HL-60/S4 treated with phorbol 12-myristate 13-acetate at 8.2 ng/mL for 4 days and 3 days (cell line): ENCODE results near the gene PGP.
"Not testable (repeated sequence)": the region's sequence is repeated elsewhere in the genome, so short reads cannot be mapped to it uniquely, and the experiment has no call there.

ENCODE experiments used
- in situ Hi-C: fragments of 300-500 bp; cut with MboI; formaldehyde crosslinking; loops from 2 replicates; pipeline ENCODE4 v1.15.0; 2022; ENCODE audit warnings: low sequenced_read_pairs

PGP gene, protein sequence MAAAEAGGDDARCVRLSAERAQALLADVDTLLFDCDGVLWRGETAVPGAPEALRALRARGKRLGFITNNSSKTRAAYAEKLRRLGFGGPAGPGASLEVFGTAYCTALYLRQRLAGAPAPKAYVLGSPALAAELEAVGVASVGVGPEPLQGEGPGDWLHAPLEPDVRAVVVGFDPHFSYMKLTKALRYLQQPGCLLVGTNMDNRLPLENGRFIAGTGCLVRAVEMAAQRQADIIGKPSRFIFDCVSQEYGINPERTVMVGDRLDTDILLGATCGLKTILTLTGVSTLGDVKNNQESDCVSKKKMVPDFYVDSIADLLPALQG

DNA sequence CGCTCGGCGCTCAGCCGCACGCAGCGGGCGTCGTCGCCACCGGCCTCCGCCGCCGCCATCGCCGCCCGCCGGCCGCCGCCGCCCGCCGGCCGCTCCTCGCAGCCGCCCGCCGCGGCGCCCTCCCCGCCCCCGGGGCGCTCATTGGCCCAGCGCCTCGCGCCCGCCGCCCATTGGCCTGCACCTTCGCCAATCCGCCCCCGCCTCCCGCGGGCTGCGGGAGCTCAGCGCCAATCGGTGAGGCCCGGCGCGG is at the start of gene PGP:
PGP (minus strand) TSS at position 122 of the 250 bp plus-strand sequence; CDS start at position 59, 63 bp downstream.
- in situ Hi-C loops = no loop called here

DNA sequence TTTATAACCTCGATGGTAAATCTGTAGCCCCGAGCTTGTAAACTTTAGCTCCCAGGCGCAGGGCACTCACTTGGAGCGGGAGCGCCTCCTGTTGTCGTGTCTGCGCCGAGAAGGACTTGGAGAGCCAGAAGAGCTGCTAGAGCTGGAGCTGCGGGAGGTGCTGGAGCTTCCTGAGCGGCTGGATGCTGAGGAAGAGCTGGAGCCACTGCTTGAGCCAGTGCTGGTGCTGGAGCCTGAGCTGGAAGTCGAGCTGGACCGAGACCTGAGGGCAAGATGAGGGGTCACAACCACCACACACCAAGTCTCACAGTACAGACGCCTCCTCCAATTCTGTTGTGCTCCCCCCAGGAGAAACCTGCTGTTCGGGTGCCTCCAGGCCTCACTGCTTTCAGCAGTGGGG is 48.4 kb upstream of the PGP start:
- in situ Hi-C loops = not testable (repeated sequence)

DNA sequence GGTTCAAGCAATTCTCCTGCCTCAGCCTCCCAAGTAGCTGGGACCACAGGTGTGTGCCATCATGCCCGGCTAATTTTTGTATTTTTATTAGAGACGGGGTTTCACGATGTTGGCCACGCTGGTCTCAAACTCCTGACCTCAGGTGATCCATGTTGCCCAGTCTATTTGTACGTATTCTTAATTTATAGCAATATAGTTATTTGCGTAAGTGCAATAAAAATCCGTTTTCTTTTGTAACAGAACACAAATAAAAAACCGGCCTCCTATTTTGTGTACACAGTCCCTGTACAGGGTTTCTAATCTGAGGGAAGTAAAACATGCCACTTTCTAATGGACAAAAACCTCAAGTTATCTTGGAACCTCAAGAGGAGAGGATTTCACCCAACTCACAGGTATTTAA is 45.6 kb upstream of the PGP start:
- in situ Hi-C loops = no loop called here

DNA sequence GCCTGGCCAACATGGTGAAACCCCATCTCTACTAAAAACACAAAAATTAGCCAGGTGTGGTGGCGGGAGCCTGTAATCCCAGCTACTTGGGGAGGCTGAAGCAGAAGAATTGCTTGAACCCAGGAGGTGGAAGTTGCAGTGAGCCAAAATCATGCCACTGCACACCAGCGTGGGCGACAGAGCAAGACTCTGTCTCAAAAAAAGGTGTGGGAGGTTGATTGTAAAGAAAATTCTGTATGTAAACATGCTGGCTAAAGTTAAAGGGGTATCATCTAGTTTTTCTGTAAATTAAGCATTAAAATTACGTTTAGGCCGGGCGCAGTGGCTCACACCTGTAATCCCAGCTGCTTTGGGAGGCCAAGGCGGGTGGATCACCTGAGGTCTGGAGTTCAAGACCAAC is 43.9 kb upstream of the PGP start:
- in situ Hi-C loops = not testable (repeated sequence)

DNA sequence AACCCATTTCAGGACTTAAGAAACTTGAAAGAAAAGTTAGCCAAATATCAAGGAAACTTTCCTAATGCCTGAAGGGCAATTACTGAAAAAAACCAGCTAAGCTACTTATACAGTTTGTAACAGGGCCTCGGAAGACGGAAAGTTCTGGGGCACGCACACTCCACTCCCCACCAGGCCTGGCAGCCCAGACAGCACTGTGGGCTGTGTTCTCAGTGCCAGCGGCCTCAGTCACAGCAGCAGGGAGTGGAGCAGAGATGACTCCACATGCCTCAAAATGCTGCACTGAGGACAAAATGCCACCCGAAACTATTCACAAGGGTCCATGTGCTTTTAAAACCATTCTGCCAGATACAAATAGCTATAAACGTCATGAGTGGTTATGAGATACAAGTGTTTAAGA is 43.1 kb upstream of the PGP start:
- in situ Hi-C loops = no loop called here

DNA sequence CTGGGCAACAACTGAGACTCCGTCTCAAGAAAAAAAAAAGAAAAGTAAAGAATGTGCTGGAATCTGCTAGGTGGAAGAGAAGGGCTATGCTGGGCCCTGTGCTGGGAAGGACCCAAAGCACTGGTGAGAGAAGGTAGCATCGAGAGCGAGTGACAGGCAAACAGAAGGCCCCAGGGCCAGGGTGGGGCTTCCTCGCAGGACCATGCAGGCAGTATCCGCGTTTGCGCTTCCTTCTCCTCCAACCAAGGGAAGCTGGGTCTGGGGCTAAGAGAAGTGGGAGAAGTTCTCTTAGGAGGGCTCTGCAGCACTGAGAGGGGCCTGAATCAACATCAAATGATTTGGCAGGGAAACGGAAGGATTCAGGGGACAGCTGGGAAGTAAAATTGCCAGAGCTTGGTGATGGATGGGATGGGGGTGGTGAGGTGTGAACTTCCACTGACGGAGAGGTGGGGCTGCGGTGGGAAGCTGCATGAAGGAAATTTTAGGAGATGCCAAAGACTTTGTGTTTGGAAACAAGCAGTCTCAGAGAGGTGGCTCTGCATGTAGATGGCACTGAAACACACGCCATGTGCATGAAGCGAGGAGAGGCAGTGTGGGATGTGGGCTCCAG is 42.0 kb upstream of the PGP start:
- in situ Hi-C loops = no loop called here

DNA sequence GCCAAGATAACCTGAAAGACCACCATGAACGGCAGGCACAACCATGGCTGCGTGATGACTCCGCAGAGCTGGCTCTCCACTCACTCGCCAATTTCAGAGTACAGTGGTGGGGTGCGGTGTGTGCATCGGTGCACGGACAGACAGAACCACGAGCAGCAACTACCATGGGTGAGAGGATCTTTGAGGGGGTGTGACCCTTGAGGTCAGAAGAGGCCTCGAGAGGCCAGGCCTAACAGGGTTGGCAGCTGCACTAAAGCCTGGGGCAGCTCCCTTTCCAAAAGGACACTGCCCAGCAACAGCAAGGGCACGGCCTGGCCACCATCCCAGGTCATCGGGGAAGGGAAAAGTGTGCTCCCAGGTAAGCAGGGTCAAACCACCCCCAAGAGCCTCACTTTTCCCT is 38.7 kb upstream of the PGP start:
- in situ Hi-C loops = no loop called here

DNA sequence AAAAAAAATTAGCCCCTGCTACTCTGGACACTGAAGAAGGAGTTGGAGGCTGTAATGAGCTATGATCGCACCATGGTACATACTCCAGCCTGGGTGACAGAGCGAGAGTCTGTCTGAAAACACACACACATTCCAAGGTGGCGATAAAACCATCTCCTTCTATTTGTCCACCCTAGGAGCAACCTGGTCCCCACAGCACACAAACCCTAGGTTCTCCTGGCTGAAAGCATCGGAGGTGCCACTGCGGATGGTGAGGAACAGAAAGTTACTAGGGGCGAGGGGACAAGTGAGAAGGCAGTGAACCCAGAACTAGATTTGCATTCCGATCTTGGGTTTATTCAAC is 38.1 kb upstream of the PGP start:
- in situ Hi-C loops = no loop called here

DNA sequence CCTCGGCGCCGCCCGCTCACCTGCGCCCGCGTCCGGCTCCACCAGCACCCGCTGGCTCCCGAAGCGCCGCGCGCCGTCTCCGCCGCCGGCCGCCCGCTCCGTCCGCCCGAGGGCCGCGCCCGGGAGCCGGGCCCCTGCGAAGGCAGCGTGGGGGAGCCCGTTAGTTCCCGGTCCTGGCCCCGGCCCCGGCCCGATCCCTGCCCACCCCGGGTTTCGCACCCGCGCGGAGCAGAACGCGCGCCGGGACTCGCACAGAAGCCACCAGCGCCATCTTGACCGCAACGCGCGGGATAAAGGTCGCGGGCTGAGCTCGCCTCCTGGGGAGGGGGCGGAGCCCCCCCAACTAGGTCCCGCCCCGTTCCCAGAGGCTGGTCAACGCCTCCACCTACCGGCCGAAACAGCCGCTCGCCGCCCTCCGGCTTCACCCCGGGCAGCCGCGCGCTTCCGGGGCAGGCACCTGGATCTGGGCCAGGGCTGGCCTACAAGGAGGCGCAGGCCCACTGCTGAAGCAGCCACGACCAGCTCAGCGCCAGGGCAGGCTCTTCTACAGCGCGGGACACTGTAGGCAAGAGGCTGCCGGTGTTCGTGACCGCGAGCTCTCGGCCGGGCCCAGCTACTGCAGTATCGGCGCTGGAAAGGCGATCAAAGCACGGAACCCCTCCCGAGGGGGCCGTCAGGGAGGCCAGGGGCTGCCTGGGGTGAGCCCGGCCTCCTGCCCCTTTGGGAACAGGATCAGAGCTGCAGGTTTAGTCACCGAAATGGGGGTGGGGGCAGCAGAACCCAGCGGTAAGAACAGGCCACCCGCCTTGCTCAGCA is 36.9 kb upstream of the PGP start, which contains the start of gene ECI1:
ECI1 (minus strand) TSS at position 292 of the 816 bp plus-strand sequence; CDS start at position 271, 21 bp downstream.
- in situ Hi-C loops = no loop called here

DNA sequence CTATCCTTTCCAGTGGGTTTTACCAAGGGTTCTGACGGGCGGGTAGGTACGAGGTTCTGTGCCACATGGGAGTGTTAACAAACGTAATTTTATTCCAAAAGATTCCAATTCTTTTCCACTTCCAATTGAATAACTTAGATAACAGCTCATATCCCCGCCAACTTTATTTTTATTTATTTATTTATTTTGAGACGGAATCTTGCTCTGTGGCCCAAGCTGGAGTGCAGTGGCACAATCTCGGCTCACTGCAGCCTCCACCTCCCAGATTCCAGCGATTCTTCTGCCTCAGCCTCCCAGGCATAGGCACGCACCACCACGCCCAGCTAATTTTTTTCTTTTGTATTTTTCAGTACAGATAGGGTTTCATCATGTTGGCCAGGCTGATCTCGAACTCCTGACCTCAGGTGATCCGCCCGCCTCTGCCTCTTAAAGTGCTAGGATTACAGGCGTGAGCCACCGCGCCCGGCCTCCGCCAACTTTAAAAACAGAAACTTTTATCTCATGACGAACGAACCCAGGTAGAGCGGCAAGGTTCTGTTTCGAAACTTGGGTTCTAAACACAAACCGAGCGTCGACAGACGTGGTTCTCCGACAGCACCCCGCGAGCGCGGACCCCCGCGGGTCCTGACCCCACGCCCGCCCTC is 36.1 kb upstream of the PGP start:
- in situ Hi-C loops = no loop called here

DNA sequence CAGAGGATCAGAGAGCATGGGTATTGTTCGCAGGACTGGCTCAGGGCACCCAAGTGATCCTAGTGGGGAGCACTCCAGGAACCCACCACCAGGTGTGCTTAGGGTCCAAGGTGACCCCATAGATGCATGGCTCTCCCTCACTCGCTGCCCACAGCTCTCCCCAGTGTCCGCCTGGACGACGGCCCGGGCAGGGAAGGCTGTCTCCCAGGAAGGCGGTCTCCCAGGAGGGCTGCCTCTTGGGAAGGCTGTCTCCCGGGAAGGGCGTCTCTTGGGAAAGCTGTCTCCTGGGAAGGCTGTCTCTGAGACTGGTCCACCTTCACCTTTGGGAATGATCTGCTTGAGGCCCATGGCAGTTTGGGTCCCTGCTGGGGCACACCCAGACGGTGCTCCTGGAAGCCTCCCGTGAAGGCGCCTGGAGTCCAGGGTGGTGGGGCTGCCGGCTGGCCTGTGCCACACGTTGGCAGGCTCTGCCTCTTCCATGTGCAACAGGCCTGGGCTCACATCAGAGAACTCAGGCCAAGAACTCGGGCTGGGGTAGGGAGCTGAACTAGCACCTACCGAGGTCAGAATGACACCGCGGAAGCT is 31.8 kb upstream of the PGP start:
- in situ Hi-C loops = loop anchor here (25.0 kb wide), 1 partner anchor 109 kb away; the partner anchor contains the start of genes PKD1 and RAB26

DNA sequence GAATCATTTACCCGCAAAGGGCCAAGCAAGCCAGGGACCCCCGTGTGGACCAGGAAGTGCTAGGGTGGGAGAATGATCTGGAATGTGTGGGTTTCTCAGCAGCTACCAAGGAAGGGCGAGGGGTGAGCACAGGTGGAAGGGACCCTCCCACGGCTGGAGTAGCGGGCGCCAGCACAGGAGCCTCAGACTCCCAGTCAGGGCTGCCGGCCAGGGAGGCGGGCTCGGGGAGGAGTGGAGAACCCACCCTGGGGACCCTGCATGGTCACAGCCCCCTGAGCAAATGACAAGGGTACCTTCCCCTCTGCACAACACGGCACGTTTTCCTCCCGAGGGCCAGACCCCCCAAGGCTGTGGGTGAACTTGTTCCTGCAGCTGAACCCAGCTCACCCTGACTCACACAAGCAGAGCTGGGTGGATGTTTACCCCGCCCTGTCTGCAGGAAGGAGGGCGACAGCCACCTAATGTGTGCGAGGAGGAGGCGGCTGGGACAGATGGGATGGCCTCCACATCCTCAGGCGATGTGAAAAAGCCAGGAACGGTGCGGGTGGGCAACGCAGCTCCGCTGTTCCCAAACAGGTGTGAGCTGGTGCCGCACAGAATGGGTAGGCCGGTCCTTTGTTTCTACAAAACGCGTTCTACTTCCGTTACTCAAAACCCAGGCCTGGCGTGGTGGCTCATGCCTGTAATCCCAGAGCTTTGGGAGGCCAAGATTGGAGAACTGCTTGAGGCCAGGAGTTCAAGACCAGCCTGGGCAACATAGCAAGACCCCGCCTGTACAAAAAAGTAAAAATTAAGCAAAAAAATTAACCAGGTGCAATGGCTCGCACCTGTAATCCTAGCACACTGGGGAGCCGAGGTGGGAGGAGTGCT is 30.5 kb upstream of the PGP start:
- in situ Hi-C loops = loop anchor here (25.0 kb wide), 1 partner anchor 108 kb away; the partner anchor contains the start of genes PKD1 and RAB26

DNA sequence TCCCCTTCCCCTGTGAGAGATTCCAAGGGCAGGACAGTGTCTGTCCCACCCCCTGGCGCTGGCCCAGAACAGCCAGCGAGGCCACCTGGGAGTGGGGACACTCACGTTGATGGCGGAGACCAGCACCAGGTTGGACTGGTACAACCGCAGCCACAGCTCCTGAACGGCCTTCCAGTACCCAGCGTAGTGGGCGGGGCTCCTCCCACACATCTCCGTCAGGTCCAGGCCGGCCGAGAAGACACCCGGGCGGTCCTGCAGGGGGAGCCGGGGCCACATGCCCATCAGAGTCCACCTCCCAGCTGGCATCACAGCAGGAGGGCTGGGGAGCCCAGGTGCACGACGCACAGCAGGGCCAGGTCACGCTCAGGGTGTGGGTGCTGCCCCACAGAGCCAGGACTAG is 29.7 kb upstream of the PGP start:
- in situ Hi-C loops = loop anchor here (25.0 kb wide), 1 partner anchor 107 kb away; the partner anchor contains the start of genes PKD1 and RAB26

DNA sequence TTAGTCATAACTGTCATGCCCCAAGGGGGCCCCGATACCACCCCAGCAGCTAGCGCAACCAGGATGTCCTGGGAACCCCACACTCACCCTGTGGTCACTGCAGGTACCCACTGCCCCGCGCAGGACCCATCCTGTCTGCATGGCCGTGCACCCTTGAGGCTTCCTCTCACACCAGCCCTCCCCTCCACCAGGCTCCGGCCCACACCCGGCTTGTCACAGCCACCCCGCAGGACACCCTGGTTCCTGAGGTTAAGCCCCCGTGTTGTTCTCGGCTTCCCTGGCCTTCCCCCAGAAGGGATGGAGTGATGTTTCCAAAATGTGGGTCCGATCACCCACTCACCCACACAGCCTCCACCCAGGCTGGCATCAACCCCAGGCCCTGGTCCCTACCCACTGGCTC is 29.1 kb upstream of the PGP start:
- in situ Hi-C loops = loop anchor here (25.0 kb wide), 1 partner anchor 106 kb away; the partner anchor contains the start of genes PKD1 and RAB26

DNA sequence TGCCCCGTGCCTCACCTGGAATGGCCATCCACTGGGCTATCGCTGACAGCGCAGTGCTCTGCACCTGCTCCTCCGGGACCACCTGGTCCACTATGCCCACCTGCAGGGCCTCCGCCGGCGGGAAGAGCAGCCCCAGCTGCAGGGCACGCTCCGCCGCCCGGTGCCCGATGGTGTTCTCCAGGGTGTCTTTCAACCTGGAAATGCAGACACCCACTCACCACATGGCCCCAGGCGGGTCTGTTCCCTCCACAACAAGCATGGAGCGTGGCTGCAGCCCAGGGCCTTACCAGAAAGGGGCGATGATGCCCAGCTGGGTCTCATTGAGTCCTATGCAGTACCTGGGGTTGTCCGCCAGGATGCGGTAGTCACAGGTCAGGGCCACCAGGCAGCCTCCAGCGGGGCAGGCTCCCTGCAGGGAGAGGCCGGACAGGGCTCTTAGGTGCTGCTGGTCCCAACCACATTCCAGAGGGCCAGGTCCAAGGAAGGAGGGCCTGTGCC is 28.4 kb upstream of the PGP start:
- in situ Hi-C loops = loop anchor here (25.0 kb wide), 1 partner anchor 106 kb away; the partner anchor contains the start of genes PKD1 and RAB26

DNA sequence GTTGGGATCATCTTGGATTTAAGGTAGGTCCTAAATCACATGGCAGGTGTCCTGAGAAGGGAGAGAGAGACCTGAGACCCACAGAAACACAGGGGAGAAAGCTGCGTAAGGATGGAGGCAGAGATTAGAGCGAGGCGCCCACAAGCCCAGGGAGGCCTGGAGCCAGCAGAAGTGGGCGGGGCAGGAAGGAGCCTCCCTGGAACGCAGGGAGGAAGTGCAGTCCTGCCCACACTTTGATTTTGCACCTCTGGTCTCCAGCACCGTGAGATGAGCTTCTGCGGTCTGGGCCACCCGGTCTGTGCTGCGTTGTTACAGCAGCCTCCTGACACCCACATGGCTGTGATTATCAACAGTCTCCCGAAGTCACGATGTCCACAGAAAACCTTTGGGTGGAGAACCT is 28.0 kb upstream of the PGP start:
- in situ Hi-C loops = loop anchor here (25.0 kb wide), 1 partner anchor 105 kb away; the partner anchor contains the start of genes PKD1 and RAB26

DNA sequence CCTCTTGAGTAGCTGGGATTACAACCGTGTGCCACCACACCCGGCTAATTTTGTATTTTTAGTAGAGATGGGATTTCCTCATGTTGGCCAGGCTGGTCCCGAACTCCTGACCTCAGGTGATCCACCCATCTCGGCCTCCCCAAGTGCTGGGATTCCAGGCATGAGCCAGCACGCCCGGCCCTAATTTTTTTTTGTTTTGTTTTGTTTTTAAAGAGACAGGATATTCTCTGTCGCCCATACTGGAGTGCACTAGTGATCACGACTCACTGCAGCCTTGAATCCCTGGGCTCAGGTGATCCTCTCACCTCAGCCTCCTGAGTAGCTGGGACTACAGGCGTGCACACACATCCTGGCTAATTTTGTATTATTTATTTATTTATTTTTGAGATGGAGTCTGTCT is 25.7 kb upstream of the PGP start:
- in situ Hi-C loops = loop anchor here (25.0 kb wide), 1 partner anchor 103 kb away; the partner anchor contains the start of genes PKD1 and RAB26

DNA sequence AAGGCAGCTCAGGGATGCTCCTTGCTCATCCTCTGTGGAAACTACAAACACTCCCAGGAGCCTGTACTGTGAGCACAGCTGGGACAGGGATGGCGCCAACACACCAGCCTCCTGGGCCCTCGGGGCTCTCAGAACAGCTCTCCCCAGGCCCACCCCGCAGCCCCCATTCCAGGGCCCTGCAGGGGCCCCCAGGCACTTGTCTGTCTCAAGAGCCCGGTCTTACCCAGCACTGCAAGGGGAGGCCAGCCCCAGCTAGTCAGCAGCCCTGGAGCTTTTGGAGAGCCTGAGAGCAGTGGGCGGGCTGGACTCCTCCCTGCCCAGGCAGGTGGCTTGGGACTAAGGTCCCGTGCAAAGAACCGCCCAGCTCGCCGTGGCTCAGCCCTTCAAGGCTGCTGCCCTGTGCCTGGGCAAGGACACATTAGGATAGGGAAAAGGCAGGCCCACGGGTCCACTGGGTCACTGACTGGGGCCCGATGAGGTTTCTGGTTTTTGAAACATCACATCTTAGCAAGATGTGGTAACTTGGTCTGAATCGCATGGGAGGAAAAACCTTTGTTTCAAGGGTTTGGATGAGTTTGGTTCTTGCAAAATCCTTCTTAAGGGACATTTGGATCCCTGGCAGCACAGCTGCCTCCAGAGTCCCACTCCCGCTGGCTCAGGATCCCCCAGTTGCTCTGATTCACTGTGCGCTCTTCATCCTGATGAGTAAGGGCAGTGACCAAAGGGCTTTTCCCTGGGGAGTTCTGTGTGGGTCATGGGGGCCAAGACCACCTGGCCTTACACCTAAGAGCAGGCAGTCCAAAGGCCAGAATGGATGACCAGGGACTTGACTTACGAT is 24.4 kb upstream of the PGP start:
- in situ Hi-C loops = loop anchor here (25.0 kb wide), 1 partner anchor 102 kb away; the partner anchor contains the start of genes PKD1 and RAB26
